ENCODE results near the gene IFI27L1. TPM values are rescaled to one million over a fixed set of nuclear protein-coding genes. Genes with fewer than 3 reads are reported as not detected.

Gene IFI27L1
- total RNA-seq, 3 donors from 2014 or later = 6.6 to 14.5 (median 10.6) TPM

- no peaks in the 10 kb centered on the region for H3K36me3 ChIP-seq
- DNase-seq (ENCODE audit: low spot score in 2 of 2) = no peak
- no peak for TF ChIP-seq POLR2AphosphoS5 (IDR thresholded peaks at IDR 0.05)
- TF ChIP-seq POLR2A (IDR thresholded peaks at IDR 0.05) = no peak
- TF ChIP-seq CTCF (IDR thresholded peaks at IDR 0.05) = no peak
- H3K4me3 ChIP-seq = no peak overlapping the region
- no peaks in the 10 kb centered on the region for H3K4me1 ChIP-seq
- no peaks in the 10 kb centered on the region for H3K27me3 ChIP-seq
- no peaks in the 10 kb centered on the region for H3K9me3 ChIP-seq
- intact Hi-C loops (cut with DNase I; ENCODE audit: low total_unique reads) = loop anchor here (5.0 kb wide), 1 partner anchor 61 kb away; no protein-coding TSS in a partner anchor
- H3K27ac ChIP-seq = no peak overlapping the region
These were observed 64.9 kb downstream of the IFI27L1 start for GRCh38 chr14:94145902-94146527.

Other genes starting within 250 kb of the IFI27L1 start
- not detected for gene FAM181A, start 154.0 kb upstream of the IFI27L1 start, total RNA-seq
- gene ASB2, start 104.7 kb upstream of the IFI27L1 start, total RNA-seq = 1 to 10 TPM in 2 of 3 donors, not detected in 1; 1.3 to 2.0 TPM
- gene CCDC197, start 84.0 kb upstream of the IFI27L1 start, total RNA-seq = not detected
- 1 to 10 TPM in 1 of 3 donors, under 1 TPM in 2; 0.64 to 1.6 (median 0.73) TPM for gene OTUB2, start 55.0 kb upstream of the IFI27L1 start, total RNA-seq
- gene DDX24, start 108 bp upstream of the IFI27L1 start, total RNA-seq = 100 to 1,000 TPM; 156 to 201 (median 172) TPM
- 100 to 1,000 TPM; 101 to 196 (median 160) TPM for gene IFI27, start 29.4 kb downstream of the IFI27L1 start, total RNA-seq
- 10 to 100 TPM; 74.2 to 98.8 (median 92.1) TPM for gene IFI27L2, start 48.3 kb downstream of the IFI27L1 start, total RNA-seq
- 1 to 10 TPM in 2 of 3 donors, under 1 TPM in 1; 0.48 to 7.9 (median 7.2) TPM for gene PPP4R4, start 93.0 kb downstream of the IFI27L1 start, total RNA-seq
- not detected for gene SERPINA10, start 212.0 kb downstream of the IFI27L1 start, total RNA-seq
- gene SERPINA6, start 242.0 kb downstream of the IFI27L1 start, total RNA-seq = 10 to 100 TPM in 1 of 3 donors, 1 to 10 TPM in 1, not detected in 1; 1.2 to 12.5 TPM

Data from breast epithelium (tissue), 4 donors.